Liver (tissue), 3 donors: ENCODE results near the gene FAM149B1.

Experiments used
- CTCF ChIP-seq: fragments of 150-350 bp; IDR thresholded peaks from 2 replicates; pipeline ENCODE4 v1.5.1; 2017; ENCODE audit warnings: improper control_type of control experiment, low read depth, low read length; ENCODE audit not compliant: missing input control
- EGR1 ChIP-seq, 2 donors: IDR thresholded peaks; 2 replicates each; pipeline ENCODE4 v1.6.1; 2016 to 2018; ENCODE audit warnings: antibody characterized with exemption in 2 of 2, low read depth in 2 of 2
- donor health status: healthy.
- donor health status: healthy.

GRCh38 chr10:73234695-73235094, 66.8 kb downstream of the FAM149B1 start:
- TF ChIP-seq CTCF (no peak), EGR1 (IDR thresholded peaks at IDR 0.05; ENCODE audit: low read depth in 2 of 2) (no peak)
